DMS153 (cell line): Measurements from ENCODE around the gene RPL36AL.
"Not testable (repeated sequence)": the region's sequence is repeated elsewhere in the genome, so short reads cannot be mapped to it uniquely, and the experiment has no call there.

Experiments
- DNase-seq: peaks from one replicate; lab custom pipeline; 2025; lab: John Stamatoyannopoulos, UW

RPL36AL gene

GRCh38 chr14:49619273-49619672, 1.2 kb downstream of the RPL36AL start:
- DNase-seq: not testable (repeated sequence)

- DNase-seq: no peak
Measured at GRCh38 chr14:49617852-49618519, 2.4 kb downstream of the RPL36AL start.

GRCh38 chr14:49615776-49616175, 4.7 kb downstream of the RPL36AL start:
- no peak for DNase-seq

GRCh38 chr14:49614196-49614595, 6.2 kb downstream of the RPL36AL start:
- no peak for DNase-seq

GRCh38 chr14:49612671-49613070, 7.8 kb downstream of the RPL36AL start:
- no peak for DNase-seq

GRCh38 chr14:49612251-49612650, 8.2 kb downstream of the RPL36AL start:
- DNase-seq: no peak

GRCh38 chr14:49607583-49607982, 12.8 kb downstream of the RPL36AL start:
- no peak for DNase-seq

- peak; percentile 77 for DNase-seq
Measured at GRCh38 chr14:49598485-49599300, 21.7 kb downstream of the RPL36AL start, which contains the start of gene LRR1. Gene LRR1 (plus strand): TSS chr14:49598940. CDS start chr14:49599021, 81 bp downstream.

GRCh38 chr14:49598189-49598484, 22.3 kb downstream of the RPL36AL start:
- no peak for DNase-seq

GRCh38 chr14:49594347-49595091, 25.9 kb downstream of the RPL36AL start:
- DNase-seq: no peak

- no peak for DNase-seq
Measured at GRCh38 chr14:49593016-49593415, 27.4 kb downstream of the RPL36AL start.

- no peak for DNase-seq
Measured at GRCh38 chr14:49589387-49589786, 31.0 kb downstream of the RPL36AL start.

- DNase-seq: no peak
Measured at GRCh38 chr14:49586673-49587460, 33.6 kb downstream of the RPL36AL start.

- peak; percentile 97 for DNase-seq
Measured at GRCh38 chr14:49585803-49586672, 34.4 kb downstream of the RPL36AL start, which contains the start of gene RPS29. Gene RPS29 (minus strand): TSS chr14:49586380. CDS start chr14:49586346, 34 bp downstream.

GRCh38 chr14:49584981-49585640, 35.3 kb downstream of the RPL36AL start:
- not testable (repeated sequence) for DNase-seq

- DNase-seq: no peak
Measured at GRCh38 chr14:49584058-49584457, 36.4 kb downstream of the RPL36AL start.

GRCh38 chr14:49583629-49584028, 36.8 kb downstream of the RPL36AL start:
- DNase-seq: no peak

- DNase-seq: no peak
Measured at GRCh38 chr14:49582113-49582977, 38.1 kb downstream of the RPL36AL start.
